ENCODE measurements around the gene ICAM4. TPM values are rescaled to one million over a fixed set of nuclear protein-coding genes. Genes with fewer than 3 reads are reported as not detected.

The ICAM4 gene
- total and polyA plus RNA-seq, 2 of the 13 experiments (the other 11 are each of a cell fraction or from before 2014, with no cell fraction given) = 2.9 to 4.0 TPM

DNA sequence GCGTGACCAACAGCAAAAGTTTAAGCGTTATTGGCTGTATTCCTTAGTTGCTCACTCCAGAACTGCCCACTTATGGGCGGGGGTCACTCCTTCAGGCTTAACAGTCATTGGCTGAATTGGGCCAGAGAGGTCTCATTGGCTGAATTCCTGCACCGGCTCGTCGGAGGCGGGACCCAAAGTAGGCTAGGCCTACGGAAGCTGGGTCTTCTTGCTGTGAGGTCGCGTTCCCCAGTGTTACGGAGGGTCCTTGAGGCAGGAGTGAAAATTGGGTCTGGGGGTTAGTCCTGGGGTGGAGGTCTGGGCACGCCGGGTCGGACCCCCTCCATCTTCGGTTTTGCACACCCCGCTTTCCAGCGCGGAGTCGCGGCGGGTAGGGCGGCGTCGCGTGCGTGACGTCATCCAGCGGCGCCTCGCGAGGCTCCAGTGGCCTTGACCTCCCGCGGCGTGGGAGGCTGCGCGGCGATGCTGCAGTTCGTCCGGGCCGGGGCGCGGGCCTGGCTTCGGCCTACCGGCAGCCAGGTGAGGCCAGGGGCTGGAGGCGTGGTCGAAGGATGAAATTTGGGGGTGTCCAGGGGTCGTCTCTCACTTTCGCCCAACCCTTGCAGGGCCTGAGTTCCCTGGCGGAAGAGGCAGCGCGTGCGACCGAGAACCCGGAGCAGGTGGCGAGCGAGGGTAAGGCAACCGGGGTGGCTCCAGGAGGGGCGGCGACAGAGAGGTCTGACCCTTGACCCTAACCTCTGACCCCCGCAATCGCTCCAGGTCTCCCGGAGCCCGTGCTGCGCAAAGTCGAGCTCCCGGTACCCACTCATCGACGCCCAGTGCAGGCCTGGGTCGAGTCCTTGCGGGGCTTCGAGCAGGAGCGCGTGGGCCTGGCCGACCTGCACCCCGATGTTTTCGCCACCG, 34.7 kb upstream of the ICAM4 start, which contains the start of gene MRPL4 (continued):
- TF ChIP-seq, protein P1, sequence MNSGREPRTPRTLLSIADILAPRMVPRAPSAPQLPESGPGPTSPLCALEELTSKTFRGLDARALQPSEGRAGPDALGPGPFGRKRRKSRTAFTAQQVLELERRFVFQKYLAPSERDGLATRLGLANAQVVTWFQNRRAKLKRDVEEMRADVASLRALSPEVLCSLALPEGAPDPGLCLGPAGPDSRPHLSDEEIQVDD (CRISPR knock-in tag; IDR thresholded peaks at IDR 0.05; ENCODE audit: borderline replicate concordance) = peak; percentile 79; the same call in 1 of the 2 replicates
- TF ChIP-seq, protein P2, sequence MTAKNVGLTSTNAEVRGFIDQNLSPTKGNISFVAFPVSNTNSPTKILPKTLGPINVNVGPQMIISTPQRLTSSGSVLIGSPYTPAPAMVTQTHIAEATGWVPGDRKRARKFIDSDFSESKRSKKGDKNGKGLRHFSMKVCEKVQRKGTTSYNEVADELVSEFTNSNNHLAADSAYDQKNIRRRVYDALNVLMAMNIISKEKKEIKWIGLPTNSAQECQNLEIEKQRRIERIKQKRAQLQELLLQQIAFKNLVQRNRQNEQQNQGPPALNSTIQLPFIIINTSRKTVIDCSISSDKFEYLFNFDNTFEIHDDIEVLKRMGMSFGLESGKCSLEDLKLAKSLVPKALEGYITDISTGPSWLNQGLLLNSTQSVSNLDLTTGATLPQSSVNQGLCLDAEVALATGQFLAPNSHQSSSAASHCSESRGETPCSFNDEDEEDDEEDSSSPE (CRISPR knock-in tag; IDR thresholded peaks at IDR 0.05) = peak; percentile 76
- TF ChIP-seq ZNF17 (CRISPR knock-in tag; IDR thresholded peaks at IDR 0.05) (no peak), ZNF75D (CRISPR knock-in tag; IDR thresholded peaks at IDR 0.05; ENCODE audit: borderline replicate concordance) (no peak), SIN3B (IDR thresholded peaks at IDR 0.05; ENCODE audit: low read length) (peak; percentile 86), ZNF572 (CRISPR knock-in tag; IDR thresholded peaks at IDR 0.05) (no peak), ZNF10 (CRISPR knock-in tag; IDR thresholded peaks at IDR 0.05; ENCODE audit: borderline replicate concordance, low read depth) (no peak), PLRG1 (conservative IDR thresholded peaks at IDR 0.05) (no peak), CAMTA2 (CRISPR knock-in tag; IDR thresholded peaks at IDR 0.05; ENCODE audit: borderline replicate concordance) (no peak), ZSCAN25 (CRISPR knock-in tag; IDR thresholded peaks at IDR 0.05) (peak; percentile 80), ZSCAN22 (CRISPR knock-in tag; IDR thresholded peaks at IDR 0.05) (no peak), ZNF350 (CRISPR knock-in tag; IDR thresholded peaks at IDR 0.05; ENCODE audit: borderline replicate concordance, low read depth) (peak; percentile 70), ZNF274 (CRISPR knock-in tag; IDR thresholded peaks at IDR 0.05) (peak; percentile 98; the same call in 1 of the 2 replicates), KLF13 (CRISPR knock-in tag; IDR thresholded peaks at IDR 0.05) (peak; percentile 29; the same call in 1 of the 2 replicates), MIXL1 (CRISPR knock-in tag; IDR thresholded peaks at IDR 0.05) (no peak), SSRP1 (CRISPR knock-in tag; IDR thresholded peaks at IDR 0.05) (no peak), U2AF1 (optimal IDR thresholded peaks at IDR 0.05; ENCODE audit: low read depth, low read length) (no peak), ZNF354B (CRISPR knock-in tag; IDR thresholded peaks at IDR 0.05) (no peak), ZNF225 (CRISPR knock-in tag; IDR thresholded peaks at IDR 0.05) (peak; percentile 91), FOXJ3 (CRISPR knock-in tag; IDR thresholded peaks at IDR 0.05; ENCODE audit: borderline replicate concordance) (no peak), PPARG (CRISPR knock-in tag; conservative IDR thresholded peaks at IDR 0.05) (no peak; the same call in 1 of the 2 replicates)
- TF ChIP-seq, protein P3, sequence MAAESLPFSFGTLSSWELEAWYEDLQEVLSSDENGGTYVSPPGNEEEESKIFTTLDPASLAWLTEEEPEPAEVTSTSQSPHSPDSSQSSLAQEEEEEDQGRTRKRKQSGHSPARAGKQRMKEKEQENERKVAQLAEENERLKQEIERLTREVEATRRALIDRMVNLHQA (CRISPR knock-in tag; IDR thresholded peaks at IDR 0.05) = no peak
- TF ChIP-seq, protein P4, sequence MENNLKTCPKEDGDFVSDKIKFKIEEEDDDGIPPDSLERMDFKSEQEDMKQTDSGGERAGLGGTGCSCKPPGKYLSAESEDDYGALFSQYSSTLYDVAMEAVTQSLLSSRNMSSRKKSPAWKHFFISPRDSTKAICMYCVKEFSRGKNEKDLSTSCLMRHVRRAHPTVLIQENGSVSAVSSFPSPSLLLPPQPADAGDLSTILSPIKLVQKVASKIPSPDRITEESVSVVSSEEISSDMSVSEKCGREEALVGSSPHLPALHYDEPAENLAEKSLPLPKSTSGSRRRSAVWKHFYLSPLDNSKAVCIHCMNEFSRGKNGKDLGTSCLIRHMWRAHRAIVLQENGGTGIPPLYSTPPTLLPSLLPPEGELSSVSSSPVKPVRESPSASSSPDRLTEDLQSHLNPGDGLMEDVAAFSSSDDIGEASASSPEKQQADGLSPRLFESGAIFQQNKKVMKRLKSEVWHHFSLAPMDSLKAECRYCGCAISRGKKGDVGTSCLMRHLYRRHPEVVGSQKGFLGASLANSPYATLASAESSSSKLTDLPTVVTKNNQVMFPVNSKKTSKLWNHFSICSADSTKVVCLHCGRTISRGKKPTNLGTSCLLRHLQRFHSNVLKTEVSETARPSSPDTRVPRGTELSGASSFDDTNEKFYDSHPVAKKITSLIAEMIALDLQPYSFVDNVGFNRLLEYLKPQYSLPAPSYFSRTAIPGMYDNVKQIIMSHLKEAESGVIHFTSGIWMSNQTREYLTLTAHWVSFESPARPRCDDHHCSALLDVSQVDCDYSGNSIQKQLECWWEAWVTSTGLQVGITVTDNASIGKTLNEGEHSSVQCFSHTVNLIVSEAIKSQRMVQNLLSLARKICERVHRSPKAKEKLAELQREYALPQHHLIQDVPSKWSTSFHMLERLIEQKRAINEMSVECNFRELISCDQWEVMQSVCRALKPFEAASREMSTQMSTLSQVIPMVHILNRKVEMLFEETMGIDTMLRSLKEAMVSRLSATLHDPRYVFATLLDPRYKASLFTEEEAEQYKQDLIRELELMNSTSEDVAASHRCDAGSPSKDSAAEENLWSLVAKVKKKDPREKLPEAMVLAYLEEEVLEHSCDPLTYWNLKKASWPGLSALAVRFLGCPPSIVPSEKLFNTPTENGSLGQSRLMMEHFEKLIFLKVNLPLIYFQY (CRISPR knock-in tag; IDR thresholded peaks at IDR 0.05; ENCODE audit: borderline replicate concordance) = peak; percentile 70
- TF ChIP-seq, protein P5, sequence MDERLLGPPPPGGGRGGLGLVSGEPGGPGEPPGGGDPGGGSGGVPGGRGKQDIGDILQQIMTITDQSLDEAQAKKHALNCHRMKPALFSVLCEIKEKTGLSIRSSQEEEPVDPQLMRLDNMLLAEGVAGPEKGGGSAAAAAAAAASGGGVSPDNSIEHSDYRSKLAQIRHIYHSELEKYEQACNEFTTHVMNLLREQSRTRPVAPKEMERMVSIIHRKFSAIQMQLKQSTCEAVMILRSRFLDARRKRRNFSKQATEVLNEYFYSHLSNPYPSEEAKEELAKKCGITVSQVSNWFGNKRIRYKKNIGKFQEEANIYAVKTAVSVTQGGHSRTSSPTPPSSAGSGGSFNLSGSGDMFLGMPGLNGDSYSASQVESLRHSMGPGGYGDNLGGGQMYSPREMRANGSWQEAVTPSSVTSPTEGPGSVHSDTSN (CRISPR knock-in tag; IDR thresholded peaks at IDR 0.05) = no peak
